Measurements from ENCODE around the gene KXD1.
"Not testable (repeated sequence)": the region's sequence is repeated elsewhere in the genome, so short reads cannot be mapped to it uniquely, and the experiment has no call there.

KXD1 gene

GRCh38 chr19:18587561-18587960, 29.9 kb downstream of the KXD1 start:
- no peak for DNase-seq

DNA sequence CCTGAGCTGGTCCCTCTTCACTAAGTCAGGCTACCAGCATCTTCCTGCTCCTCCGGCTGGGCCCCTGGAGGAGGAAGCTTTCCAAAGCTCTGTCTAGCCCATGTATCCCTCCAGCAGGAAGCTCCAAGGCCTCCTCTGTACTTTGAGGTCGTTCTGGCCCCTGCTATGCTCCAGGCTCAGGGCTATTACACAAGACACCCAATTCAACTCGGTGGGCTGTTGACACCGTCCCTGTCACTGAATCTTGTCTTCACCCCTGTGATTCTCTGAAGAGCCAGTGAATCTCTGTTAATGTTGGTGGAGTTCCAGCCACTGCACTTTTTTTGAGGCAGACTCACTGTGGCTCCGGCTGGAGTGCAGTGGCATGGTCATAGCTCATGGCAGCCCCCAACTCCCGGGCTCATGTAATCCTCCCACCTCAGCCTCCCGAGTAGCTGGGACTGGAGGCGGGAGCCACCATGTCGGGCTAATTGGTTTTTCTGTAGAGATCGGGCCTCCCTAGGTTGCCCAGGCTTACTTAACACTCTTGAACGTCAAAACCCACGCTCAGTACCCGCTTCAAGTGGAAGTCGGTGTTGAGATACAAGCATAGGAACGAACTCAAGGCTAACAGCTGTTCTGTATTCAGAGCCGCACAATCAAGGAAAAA, 30.4 kb downstream of the KXD1 start:
- no peak for DNase-seq

DNA sequence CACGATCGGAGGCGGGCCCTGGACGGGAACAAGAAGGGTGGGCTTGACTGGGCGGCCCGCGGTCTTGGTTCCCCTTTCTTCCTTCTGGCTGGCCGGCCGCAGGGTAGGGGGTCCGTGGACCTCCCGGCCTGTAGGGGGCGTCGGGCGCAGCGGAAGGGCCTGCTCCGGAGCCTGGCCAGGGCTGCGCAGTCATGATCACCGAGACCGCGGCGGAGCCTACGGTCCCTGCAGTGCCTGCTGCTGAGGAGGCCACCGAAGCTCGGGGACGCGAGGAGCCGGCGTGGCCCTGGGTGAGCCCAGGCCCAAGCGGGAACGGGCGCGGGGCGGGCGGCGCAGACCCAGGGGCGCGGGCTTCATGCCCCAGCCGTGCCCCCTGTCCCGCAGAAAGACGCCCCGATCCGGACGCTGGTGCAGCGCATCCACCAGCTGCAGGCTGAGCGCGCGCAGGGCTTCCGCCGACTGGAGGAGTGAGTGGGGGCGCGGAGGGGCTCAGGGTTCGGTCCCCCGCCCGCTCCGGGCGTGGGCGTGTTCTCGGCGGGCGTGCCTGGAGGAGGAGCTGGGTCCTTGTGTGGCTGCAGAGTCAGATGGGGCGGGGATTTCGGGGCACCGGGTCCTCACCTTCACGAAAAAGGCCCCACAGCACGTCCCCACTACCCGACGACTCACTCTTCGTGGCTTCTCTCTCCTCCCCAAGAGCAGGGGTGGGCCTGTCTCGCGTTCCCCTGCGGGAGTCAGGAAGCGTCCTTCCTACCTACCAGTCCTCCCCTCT, 31.1 kb downstream of the KXD1 start, which contains the start of gene REX1BD:
TSS of gene REX1BD (plus strand) at position 188 of the 769 bp plus-strand sequence. CDS start at position 192, 4 bp downstream.
- peak; percentile 86 for DNase-seq

DNA sequence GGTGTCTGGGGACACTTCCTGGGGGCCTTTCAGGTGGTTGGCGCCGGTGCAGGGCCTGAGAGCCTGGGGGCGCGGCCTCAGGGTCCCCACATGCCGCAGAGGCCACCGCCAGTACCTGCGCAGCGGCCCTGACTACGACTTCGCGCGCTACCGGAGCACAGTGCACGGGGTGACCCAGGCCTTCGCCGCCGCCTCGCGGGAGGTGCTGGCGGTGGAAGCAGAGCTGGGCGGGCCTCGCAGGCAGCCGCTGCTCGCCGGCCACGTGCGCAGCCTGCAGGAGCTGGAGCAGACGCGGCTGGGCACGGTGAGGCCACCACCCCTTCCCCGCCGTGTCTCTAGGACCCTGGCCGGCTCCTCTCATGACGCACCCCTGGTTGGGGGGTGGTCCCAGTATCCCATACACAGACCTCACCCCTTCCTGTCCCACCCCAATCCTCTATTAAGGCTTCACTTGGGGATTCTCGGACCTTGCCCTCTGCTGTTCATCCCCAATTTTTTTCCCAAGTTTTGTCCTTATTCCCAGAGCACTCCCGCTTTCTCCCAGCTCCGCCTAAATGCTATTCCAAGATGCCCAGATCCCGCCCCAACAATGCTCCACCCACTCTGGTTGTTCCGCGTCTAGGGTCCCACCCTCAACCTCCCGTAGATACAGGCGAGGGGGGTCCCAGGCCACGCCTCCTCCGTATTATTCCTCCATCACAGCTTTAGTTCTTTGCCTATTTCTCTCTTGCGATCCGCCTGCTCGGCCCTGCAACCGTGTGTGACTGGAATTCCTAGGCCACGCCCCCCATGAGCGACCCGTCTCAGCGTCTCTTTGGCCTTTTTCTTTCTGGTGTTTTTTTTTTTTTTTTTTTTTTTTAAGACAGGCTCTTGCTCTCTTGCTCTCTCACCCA, 32.0 kb downstream of the KXD1 start:
- DNase-seq, result peak; percentile 74

GRCh38 chr19:18590273-18591272, 32.9 kb downstream of the KXD1 start:
- peak; percentile 32 for DNase-seq

GRCh38 chr19:18591735-18592385, 34.2 kb downstream of the KXD1 start:
- no peak for DNase-seq

GRCh38 chr19:18592732-18593131, 35.1 kb downstream of the KXD1 start:
- not testable (repeated sequence) for DNase-seq

DNA sequence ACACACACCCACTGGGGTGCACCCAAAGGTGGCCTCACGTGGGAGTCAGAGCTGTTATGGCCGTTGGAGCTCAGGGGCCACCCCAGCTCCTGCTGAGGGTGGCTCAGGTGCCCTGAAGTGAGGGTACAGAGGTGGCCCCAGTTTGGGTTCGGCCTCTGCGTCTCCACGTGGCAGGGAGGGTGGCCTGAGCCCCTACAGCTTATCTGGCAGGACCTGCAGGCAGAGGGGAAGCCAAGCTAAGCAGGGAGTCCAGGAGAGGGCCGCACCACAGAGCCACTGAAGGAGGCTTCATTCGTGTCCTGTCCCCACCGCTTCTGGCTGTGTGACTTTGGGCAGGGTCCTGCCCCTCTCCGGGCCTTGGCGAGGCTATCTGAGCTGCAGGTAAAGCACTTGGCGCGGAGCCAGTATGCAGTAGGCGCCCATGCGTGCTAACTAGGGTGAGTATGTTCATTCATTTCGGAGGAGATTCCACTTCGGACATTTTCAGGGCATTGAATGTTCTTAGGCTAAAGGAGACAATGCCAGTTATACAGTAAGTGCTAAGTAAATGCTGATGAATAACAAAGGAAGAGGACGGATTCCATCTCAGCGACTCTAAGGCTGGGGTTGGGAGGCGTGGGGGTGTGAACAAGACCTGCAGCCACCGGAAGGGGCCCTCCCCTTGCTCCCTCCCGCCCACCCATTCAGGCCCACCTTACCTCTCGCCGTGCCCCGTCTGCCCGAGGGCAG, 35.9 kb downstream of the KXD1 start:
- DNase-seq, result no peak

- peak; percentile 62 for DNase-seq
Measured at GRCh38 chr19:18594096-18594823, 36.6 kb downstream of the KXD1 start.

- no peak for DNase-seq
Measured at GRCh38 chr19:18594824-18595373, 37.2 kb downstream of the KXD1 start.

GRCh38 chr19:18595475-18595874, 37.8 kb downstream of the KXD1 start:
- no peak for DNase-seq

- DNase-seq, result peak; percentile 81
Measured at GRCh38 chr19:18596752-18597157, 39.1 kb downstream of the KXD1 start.

DNA sequence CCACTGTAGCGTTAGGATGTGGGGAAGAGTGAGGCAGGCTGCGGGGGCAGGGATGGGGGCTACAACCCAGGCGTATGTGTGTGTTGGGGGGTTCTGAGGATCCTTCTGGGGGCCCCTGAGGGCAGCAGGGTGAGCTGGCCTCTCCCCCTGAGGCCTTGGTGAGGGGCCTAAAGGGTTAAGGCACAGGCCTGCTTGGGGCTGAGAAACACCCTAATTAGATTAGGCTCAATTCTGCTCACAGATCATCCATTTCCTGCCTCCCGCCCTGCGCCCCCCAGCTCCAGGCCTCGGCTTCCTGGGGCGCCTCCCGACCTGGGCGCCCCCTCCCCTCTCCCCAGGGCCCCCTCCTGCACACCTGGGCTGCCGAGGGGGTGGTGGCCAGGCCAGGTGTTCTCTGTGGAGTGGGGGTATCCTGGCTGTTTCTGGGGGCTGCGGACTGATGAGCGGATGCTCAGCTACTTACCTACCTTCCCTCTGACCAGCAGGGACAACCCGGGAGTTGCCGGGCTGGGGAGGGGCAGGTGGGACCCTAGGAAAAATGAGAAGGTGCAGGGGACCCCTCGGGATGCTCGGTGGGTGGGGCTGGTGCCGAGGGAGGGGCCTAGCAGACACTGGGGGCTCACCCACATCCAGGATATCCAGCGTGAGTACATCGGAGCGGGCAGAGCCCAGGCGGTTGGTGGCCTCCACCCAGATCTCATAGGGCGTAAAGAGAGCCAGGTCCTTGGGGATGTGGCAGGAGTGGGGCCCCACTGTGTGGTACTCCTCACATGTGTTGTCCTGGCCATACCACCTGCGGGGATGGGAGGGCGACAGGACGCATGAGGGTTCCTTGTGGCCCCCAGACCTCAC, 40.4 kb downstream of the KXD1 start:
- DNase-seq, result no peak

GRCh38 chr19:18599485-18599884, 41.8 kb downstream of the KXD1 start:
- DNase-seq, result no peak

DNA sequence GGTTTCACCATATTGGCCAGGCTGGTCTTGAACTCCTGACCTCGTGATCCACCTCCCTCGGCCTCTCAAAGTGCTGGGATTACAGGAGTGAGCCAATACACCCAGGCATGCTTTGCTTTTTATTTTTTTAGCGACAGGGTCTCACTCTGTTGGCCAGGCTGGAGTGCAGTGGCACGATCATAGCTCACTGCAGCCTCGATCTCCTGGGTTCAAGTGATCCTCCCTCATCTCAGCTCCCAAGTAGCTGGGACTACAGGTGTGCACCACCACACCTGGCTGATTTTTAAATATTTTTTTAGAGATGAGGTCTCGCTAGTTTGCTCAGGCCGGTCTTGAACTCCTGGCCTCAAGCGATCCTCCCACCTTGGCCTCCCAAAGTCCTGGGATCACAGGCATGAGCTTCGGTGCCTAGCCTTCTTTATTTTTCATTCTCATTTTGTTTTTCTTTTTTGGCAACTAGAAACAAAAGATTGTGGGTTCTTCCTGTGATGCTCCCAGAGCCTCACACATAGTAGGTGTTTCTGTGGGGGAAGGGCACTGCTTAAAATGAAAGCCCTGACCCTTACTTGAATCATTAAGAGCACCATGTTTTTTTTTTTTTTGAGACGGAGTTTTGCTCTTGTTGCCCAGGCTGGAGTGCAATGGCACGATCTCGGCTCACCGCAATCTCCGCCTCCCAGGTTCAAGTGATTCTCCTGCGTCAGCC, 43.2 kb downstream of the KXD1 start:
- DNase-seq, result not testable (repeated sequence)

DNA sequence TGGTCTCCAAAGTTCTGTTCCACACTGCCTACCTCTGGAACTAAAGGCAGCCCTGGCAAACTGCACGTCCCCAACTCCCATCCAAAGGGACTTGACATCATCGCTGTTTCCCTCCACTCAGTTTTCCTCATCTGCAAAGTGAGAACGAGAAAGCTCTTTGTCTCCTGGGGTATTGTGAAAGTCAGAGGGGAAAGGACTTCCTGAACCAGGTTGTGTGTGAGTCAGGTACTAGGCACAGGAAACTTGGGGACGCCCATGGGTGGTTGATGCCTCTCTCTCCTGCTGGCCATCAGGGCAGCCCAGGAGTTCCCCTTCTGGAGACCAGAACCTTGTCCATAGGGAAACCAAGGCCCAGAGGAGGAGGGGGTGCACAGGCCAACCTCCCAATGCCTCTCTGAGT, 44.2 kb downstream of the KXD1 start:
- DNase-seq, result no peak

- DNase-seq, result no peak
Measured at GRCh38 chr19:18603255-18603957, 45.7 kb downstream of the KXD1 start.

Data from inflammatory macrophage treated with lipopolysaccharide for 4 hours (primary cell).